HG02943 (cell line): ENCODE measurements around the gene NPAS3.

Experiments used
- ATAC-seq: cut with Tn5 transposase; IDR thresholded peaks from one replicate; pipeline ENCODE4 v1.9.1; 2021; ENCODE audit warnings: mild to moderate bottlenecking, low read depth, moderate library complexity; ENCODE audit not compliant: unreplicated experiment

NPAS3 gene

GRCh38 chr14:33009673-33010072 lies 71.0 kb downstream of the NPAS3 start:
- ATAC-seq: no peak

GRCh38 chr14:33010495-33010894 lies 71.8 kb downstream of the NPAS3 start:
- no peak for ATAC-seq

GRCh38 chr14:33014710-33015109 lies 76.0 kb downstream of the NPAS3 start:
- no peak for ATAC-seq

GRCh38 chr14:33016613-33017012 lies 77.9 kb downstream of the NPAS3 start:
- no peak for ATAC-seq

- no peak for ATAC-seq
These were observed 78.3 kb downstream of the NPAS3 start for GRCh38 chr14:33017016-33017415.

GRCh38 chr14:33019346-33019745 lies 80.7 kb downstream of the NPAS3 start:
- ATAC-seq: no peak

- ATAC-seq: no peak
These were observed 88.3 kb downstream of the NPAS3 start for GRCh38 chr14:33026850-33027430.

- ATAC-seq: no peak
These were observed 90.8 kb downstream of the NPAS3 start for GRCh38 chr14:33029511-33029910.

- ATAC-seq: no peak
These were observed 91.7 kb downstream of the NPAS3 start for GRCh38 chr14:33030386-33030785.

GRCh38 chr14:33035416-33036194 lies 96.9 kb downstream of the NPAS3 start:
- ATAC-seq: no peak

- ATAC-seq: no peak
These were observed 100.6 kb downstream of the NPAS3 start for GRCh38 chr14:33039311-33039710.

GRCh38 chr14:33040372-33041140 lies 101.9 kb downstream of the NPAS3 start:
- ATAC-seq: no peak

GRCh38 chr14:33042591-33042990 lies 103.9 kb downstream of the NPAS3 start:
- no peak for ATAC-seq

GRCh38 chr14:33045760-33046159 lies 107.1 kb downstream of the NPAS3 start:
- no peak for ATAC-seq

- ATAC-seq: no peak
These were observed 114.3 kb downstream of the NPAS3 start for GRCh38 chr14:33052943-33053342.

- ATAC-seq: no peak
These were observed 117.5 kb downstream of the NPAS3 start for GRCh38 chr14:33056213-33056612.

GRCh38 chr14:33057585-33057984 lies 118.9 kb downstream of the NPAS3 start:
- no peak for ATAC-seq

GRCh38 chr14:33061667-33062325 lies 123.1 kb downstream of the NPAS3 start:
- no peak for ATAC-seq

GRCh38 chr14:33062476-33062875 lies 123.8 kb downstream of the NPAS3 start:
- no peak for ATAC-seq

GRCh38 chr14:33062881-33063280 lies 124.2 kb downstream of the NPAS3 start:
- no peak for ATAC-seq

- ATAC-seq: no peak
These were observed 124.8 kb downstream of the NPAS3 start for GRCh38 chr14:33063521-33063920.
